ENCODE data around the gene PRPSAP2. TPM values are rescaled to one million over a fixed set of nuclear protein-coding genes. Genes with fewer than 3 reads are reported as not detected.
A peak's percentile ranks its signal among the peaks of the same experiment; 100 is the strongest.

PRPSAP2 gene
- total and polyA plus RNA-seq, 4 donors = 18.2 to 56.1 (median 23.3) TPM

DNA sequence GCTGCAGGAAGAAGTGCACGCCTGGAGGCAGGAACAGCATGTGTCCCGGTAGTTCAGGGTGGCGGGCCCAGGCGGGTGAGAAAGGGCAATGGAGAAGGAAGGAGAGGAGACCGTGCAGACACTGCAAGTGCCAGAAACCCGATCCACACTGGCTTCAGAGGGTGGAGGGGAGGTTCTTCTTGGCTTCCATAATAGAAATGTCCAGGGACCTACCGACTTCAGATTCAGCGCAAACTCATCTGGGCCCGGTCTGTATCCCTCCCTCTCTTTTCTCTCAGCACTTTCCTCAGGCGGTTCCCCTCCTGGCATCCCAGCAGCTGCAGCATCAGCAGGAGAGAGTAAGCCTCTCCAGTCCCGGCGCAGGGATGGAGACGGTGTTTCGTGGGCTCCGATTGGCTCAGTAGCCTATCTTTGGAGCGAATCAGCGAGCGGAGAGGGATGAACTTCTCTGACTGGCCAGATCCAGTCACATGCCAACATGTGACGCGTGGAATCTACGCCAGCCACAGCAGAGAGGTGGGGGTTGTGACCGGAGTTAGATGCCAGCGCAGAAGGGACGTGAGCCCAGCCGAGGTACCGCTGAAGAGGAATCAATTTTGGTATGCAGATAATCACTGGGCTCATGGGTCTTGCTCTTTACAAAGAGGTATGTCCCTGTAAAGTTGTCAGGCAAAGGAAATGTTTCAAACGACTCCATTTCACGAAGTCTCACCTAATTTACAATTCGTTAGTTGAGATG lies 1.9 kb upstream of the PRPSAP2 start:
- TF ChIP-seq, protein P1, sequence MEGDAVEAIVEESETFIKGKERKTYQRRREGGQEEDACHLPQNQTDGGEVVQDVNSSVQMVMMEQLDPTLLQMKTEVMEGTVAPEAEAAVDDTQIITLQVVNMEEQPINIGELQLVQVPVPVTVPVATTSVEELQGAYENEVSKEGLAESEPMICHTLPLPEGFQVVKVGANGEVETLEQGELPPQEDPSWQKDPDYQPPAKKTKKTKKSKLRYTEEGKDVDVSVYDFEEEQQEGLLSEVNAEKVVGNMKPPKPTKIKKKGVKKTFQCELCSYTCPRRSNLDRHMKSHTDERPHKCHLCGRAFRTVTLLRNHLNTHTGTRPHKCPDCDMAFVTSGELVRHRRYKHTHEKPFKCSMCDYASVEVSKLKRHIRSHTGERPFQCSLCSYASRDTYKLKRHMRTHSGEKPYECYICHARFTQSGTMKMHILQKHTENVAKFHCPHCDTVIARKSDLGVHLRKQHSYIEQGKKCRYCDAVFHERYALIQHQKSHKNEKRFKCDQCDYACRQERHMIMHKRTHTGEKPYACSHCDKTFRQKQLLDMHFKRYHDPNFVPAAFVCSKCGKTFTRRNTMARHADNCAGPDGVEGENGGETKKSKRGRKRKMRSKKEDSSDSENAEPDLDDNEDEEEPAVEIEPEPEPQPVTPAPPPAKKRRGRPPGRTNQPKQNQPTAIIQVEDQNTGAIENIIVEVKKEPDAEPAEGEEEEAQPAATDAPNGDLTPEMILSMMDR (IDR thresholded peaks at IDR 0.05; ENCODE audit: control extremely low read depth, extremely low read depth) = no peak
- Histone ChIP-seq H3K9ac (ENCODE audit: insufficient read depth in 1 of 2, low read length in 2 of 2) (peak overlapping the region; percentile 49 to 98), H3K9me3 (ENCODE audit: control insufficient read depth in 4 of 4, insufficient read depth in 3 of 4, low read length in 3 of 4) (no peaks in the 10 kb centered on the region), H3K27ac (ENCODE audit: low read depth in 1 of 2, low read length in 1 of 2) (peak overlapping the region; percentile 64 to 73), H3K36me3 (ENCODE audit: control insufficient read depth in 4 of 4, insufficient read depth in 4 of 4, low read length in 4 of 4) (no peaks in the 10 kb centered on the region), H3K4me1 (ENCODE audit: control insufficient read depth in 5 of 5, insufficient read depth in 5 of 5, low read length in 5 of 5) (peaks cover 0 to 20% (median 5%) of the 10 kb centered on the region in 5 donors), H3K4me3 (peak overlapping the region; percentile 46), H3K27me3 (ENCODE audit: control insufficient read depth in 3 of 3, insufficient read depth in 3 of 3, low read length in 2 of 3) (no peaks in the 10 kb centered on the region)
- ATAC-seq (ENCODE audit: insufficient read depth, low FRiP score) = peak; percentile 85
- peak; percentile 96 to 99 (median 98) for DNase-seq
- 0% methylated on average over 29 of the region's 29 CpGs for WGBS, 2 donors

DNA sequence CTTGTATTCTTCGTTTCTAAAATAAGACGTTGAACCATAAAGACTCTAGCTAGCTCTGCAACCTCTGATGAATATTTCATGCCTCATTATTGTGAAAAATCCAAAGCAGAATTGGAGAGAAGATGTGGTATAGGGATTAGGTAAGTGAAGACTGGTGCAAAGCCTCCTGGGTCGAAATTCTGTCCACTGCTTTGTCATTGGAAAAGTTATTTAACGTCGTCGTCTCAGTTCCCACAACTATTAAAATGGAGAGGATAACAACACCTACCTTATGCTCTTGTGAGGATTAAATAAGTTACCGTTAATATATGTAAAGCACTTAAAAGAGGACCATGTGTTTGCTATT lies 1.4 kb upstream of the PRPSAP2 start:
- WGBS, 2 donors = 7 to 10% methylated on average over 7 of the region's 7 CpGs
- H3K27ac ChIP-seq (ENCODE audit: low read depth in 1 of 2, low read length in 1 of 2) = peak overlapping the region in 1 of 2 donors; percentile 73
- no peaks in the 10 kb centered on the region for H3K36me3 ChIP-seq (ENCODE audit: control insufficient read depth in 4 of 4, insufficient read depth in 4 of 4, low read length in 4 of 4)
- TF ChIP-seq, protein P1 (IDR thresholded peaks at IDR 0.05; ENCODE audit: control extremely low read depth, extremely low read depth) = no peak
- DNase-seq (peak in 1 of 3 donors; percentile 50), ATAC-seq (ENCODE audit: insufficient read depth, low FRiP score) (no peak)
- H3K9ac ChIP-seq (ENCODE audit: insufficient read depth in 1 of 2, low read length in 2 of 2) = peak overlapping the region; percentile 49 to 98
- no peaks in the 10 kb centered on the region for H3K27me3 ChIP-seq (ENCODE audit: control insufficient read depth in 3 of 3, insufficient read depth in 3 of 3, low read length in 2 of 3)
- no peaks in the 10 kb centered on the region for H3K9me3 ChIP-seq (ENCODE audit: control insufficient read depth in 4 of 4, insufficient read depth in 3 of 4, low read length in 3 of 4)
- peak overlapping the region; percentile 46 for H3K4me3 ChIP-seq
- peaks cover 0 to 20% (median 5%) of the 10 kb centered on the region in 5 donors for H3K4me1 ChIP-seq (ENCODE audit: control insufficient read depth in 5 of 5, insufficient read depth in 5 of 5, low read length in 5 of 5)

DNA sequence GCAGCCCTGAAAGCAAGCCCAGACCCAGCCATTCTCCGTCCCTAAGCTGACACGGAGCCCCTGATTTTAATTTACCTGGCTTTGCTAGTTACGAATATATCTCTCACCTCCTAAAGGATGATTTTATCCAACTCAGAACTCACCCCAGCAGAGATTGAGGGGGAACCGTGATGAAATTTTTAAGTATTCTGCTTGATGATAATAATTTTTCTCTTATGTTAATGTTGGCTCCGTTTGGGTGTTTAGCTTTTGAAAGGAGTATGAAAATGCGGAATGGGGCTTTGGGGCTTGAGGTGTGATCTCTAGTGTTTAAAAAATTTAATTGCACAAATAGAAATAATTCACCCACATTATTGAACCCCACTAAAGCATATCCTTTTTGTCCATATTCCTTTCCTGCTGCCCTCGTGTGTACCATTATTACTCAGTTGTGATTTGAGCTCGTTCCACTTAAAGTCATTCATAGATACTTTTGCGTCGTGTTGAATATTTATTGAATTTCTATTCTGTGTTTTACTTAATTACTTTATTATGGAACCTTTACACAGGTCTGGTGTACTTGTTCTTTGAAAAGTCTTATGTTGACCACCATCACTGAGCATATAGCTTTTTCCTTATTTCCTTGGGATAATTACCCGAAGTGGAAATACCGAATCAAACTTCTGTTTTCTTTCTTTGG lies 775 bp downstream of the PRPSAP2 start:
- peak in 1 of 3 donors; percentile 46 for DNase-seq
- ATAC-seq (ENCODE audit: insufficient read depth, low FRiP score) = no peak
- Histone ChIP-seq H3K4me1 (ENCODE audit: control insufficient read depth in 5 of 5, insufficient read depth in 5 of 5, low read length in 5 of 5) (peaks cover 0 to 20% (median 6%) of the 10 kb centered on the region in 5 donors), H3K4me3 (peak overlapping the region; percentile 76), H3K9ac (ENCODE audit: insufficient read depth in 1 of 2, low read length in 2 of 2) (peak overlapping the region; percentile 81 to 82), H3K27ac (ENCODE audit: low read depth in 1 of 2, low read length in 1 of 2) (peak overlapping the region; percentile 82 to 89), H3K36me3 (ENCODE audit: control insufficient read depth in 4 of 4, insufficient read depth in 4 of 4, low read length in 4 of 4) (no peaks in the 10 kb centered on the region), H3K9me3 (ENCODE audit: control insufficient read depth in 4 of 4, insufficient read depth in 3 of 4, low read length in 3 of 4) (no peaks in the 10 kb centered on the region), H3K27me3 (ENCODE audit: control insufficient read depth in 3 of 3, insufficient read depth in 3 of 3, low read length in 2 of 3) (no peaks in the 10 kb centered on the region)
- TF ChIP-seq, protein P1 (IDR thresholded peaks at IDR 0.05; ENCODE audit: control extremely low read depth, extremely low read depth) = no peak
- 15 to 21% methylated on average over 12 of the region's 12 CpGs for WGBS, 2 donors
